Measurements from ENCODE around the gene ZC3HAV1.
A peak's percentile ranks its signal among the peaks of the same experiment; 100 is the strongest.

ZC3HAV1 gene

GRCh38 chr7:139049936-139050335 is 59.6 kb downstream of the ZC3HAV1 start:
- H3K4me3 ChIP-seq (ENCODE audit: low read depth, low read length): no peak overlapping the region
- TF ChIP-seq POLR2A (IDR thresholded peaks at IDR 0.05; ENCODE audit: extremely low read depth, insufficient read length) (no peak), CTCF (IDR thresholded peaks at IDR 0.05; ENCODE audit: low read depth, low read length) (no peak), MAX (IDR thresholded peaks at IDR 0.05; ENCODE audit: low read depth, low read length) (no peak), MYC (IDR thresholded peaks at IDR 0.05; ENCODE audit: low read depth, low read length) (no peak)
- DNase-seq (ENCODE audit: low read depth): no peak

- TF ChIP-seq CTCF (IDR thresholded peaks at IDR 0.05; ENCODE audit: low read depth, low read length) (no peak), MAX (IDR thresholded peaks at IDR 0.05; ENCODE audit: low read depth, low read length) (no peak), POLR2A (IDR thresholded peaks at IDR 0.05; ENCODE audit: extremely low read depth, insufficient read length) (no peak), MYC (IDR thresholded peaks at IDR 0.05; ENCODE audit: low read depth, low read length) (no peak)
- no peak for DNase-seq (ENCODE audit: low read depth)
- H3K4me3 ChIP-seq (ENCODE audit: low read depth, low read length): no peak overlapping the region
Observed at GRCh38 chr7:139049111-139049510, 60.4 kb downstream of the ZC3HAV1 start.

- no peak for DNase-seq (ENCODE audit: low read depth)
- TF ChIP-seq MYC (IDR thresholded peaks at IDR 0.05; ENCODE audit: low read depth, low read length): no peak
- no peak for TF ChIP-seq MAX (IDR thresholded peaks at IDR 0.05; ENCODE audit: low read depth, low read length)
- no peak for TF ChIP-seq POLR2A (IDR thresholded peaks at IDR 0.05; ENCODE audit: extremely low read depth, insufficient read length)
- no peak overlapping the region for H3K4me3 ChIP-seq (ENCODE audit: low read depth, low read length)
Observed at GRCh38 chr7:139047970-139048369, 61.5 kb downstream of the ZC3HAV1 start.

- DNase-seq (ENCODE audit: low read depth): no peak
- TF ChIP-seq MYC (IDR thresholded peaks at IDR 0.05; ENCODE audit: low read depth, low read length): no peak
- no peak for TF ChIP-seq MAX (IDR thresholded peaks at IDR 0.05; ENCODE audit: low read depth, low read length)
- no peak for TF ChIP-seq CTCF (IDR thresholded peaks at IDR 0.05; ENCODE audit: low read depth, low read length)
- no peak for TF ChIP-seq POLR2A (IDR thresholded peaks at IDR 0.05; ENCODE audit: extremely low read depth, insufficient read length)
- H3K4me3 ChIP-seq (ENCODE audit: low read depth, low read length): no peak overlapping the region
Observed at GRCh38 chr7:139046143-139046542, 63.4 kb downstream of the ZC3HAV1 start.

GRCh38 chr7:139044813-139045794 is 64.4 kb downstream of the ZC3HAV1 start:
- peak; percentile 69 for DNase-seq (ENCODE audit: low read depth)

More at GRCh38 chr7:139044813-139045794, 64.4 kb downstream of the ZC3HAV1 start:
- no peak overlapping the region for H3K4me3 ChIP-seq (ENCODE audit: low read depth, low read length)
- TF ChIP-seq MYC (IDR thresholded peaks at IDR 0.05; ENCODE audit: low read depth, low read length): no peak
- no peak for TF ChIP-seq MAX (IDR thresholded peaks at IDR 0.05; ENCODE audit: low read depth, low read length)
- no peak for TF ChIP-seq POLR2A (IDR thresholded peaks at IDR 0.05; ENCODE audit: extremely low read depth, insufficient read length)
- TF ChIP-seq CTCF (IDR thresholded peaks at IDR 0.05; ENCODE audit: low read depth, low read length): no peak

Data from NB4 (cell line).